HepG2 (cell line): ENCODE measurements around the gene MAPK7. TPM values are rescaled to one million over a fixed set of nuclear protein-coding genes. Genes with fewer than 3 reads are reported as not detected.

Experiments used
- CBX1 ChIP-seq: IDR thresholded peaks from one replicate; pipeline ENCODE4 v1.6.1; 2016; ENCODE audit warnings: antibody characterized with exemption, low read depth
- CSRNP2 ChIP-seq: sonication (generic); formaldehyde crosslinking; conservative IDR thresholded peaks from 2 replicates; pipeline ENCODE4 v1.8.0; 2022; ENCODE audit warnings: low read depth, missing genetic modification reagents
- FIP1L1 ChIP-seq: fragments of 200-400 bp; formaldehyde crosslinking; IDR thresholded peaks from 2 replicates; pipeline ENCODE4 v1.6.1; 2018; ENCODE audit warnings: low read depth, mild to moderate bottlenecking, low read length, moderate library complexity, borderline replicate concordance; ENCODE audit not compliant: insufficient read depth
- FOXP1 ChIP-seq, 2 experiments: fragments of 450-650 bp in 1 of 2; IDR thresholded peaks; 2 replicates each; pipeline ENCODE4 v1.6.1; 2017 to 2018; ENCODE audit warnings: antibody characterized with exemption in 1 of 2
- HES4 ChIP-seq: sonication (generic); formaldehyde crosslinking; IDR thresholded peaks from 2 replicates; pipeline ENCODE4 v1.9.0; 2021; ENCODE audit warnings: mild to moderate bottlenecking, missing genetic modification reagents, borderline replicate concordance
- HMGXB4 ChIP-seq, 2 experiments: sonication (generic) in 1 of 2; formaldehyde crosslinking in 1 of 2; IDR thresholded peaks; 2 replicates each; pipeline versions ENCODE4 v1.4.0 to v1.6.1; 2018 to 2020; ENCODE audit warnings: missing genetic modification reagents in 2 of 2, borderline replicate concordance in 1 of 2, low read depth in 1 of 2, mild to moderate bottlenecking in 1 of 2, missing biosample characterization in 1 of 2
- MAZ ChIP-seq, 2 experiments: sonication (generic) in 1 of 2; formaldehyde crosslinking in 1 of 2; IDR thresholded peaks; 2 replicates each; pipeline versions ENCODE4 v1.5.0 to v1.6.1; 2012 to 2020; ENCODE audit warnings: low read depth in 2 of 2, mild to moderate bottlenecking in 2 of 2, borderline replicate concordance in 1 of 2, improper control_type of control experiment in 1 of 2, low read length in 1 of 2, missing genetic modification reagents in 1 of 2, moderate library complexity in 1 of 2
- NFIC ChIP-seq: IDR thresholded peaks from 2 replicates; pipeline ENCODE4 v1.6.1; 2012; ENCODE audit warnings: mild to moderate bottlenecking, low read length, inconsistent platforms
- POLR2G ChIP-seq: fragments of 200-400 bp; formaldehyde crosslinking; IDR thresholded peaks from 2 replicates; pipeline ENCODE4 v1.6.1; 2018; ENCODE audit warnings: mild to moderate bottlenecking, low read depth, low read length, moderate library complexity
- REPIN1 ChIP-seq: sonication (generic); formaldehyde crosslinking; IDR thresholded peaks from 2 replicates; pipeline ENCODE4 v1.8.0; 2022; ENCODE audit warnings: missing genetic modification reagents, low read depth, mild to moderate bottlenecking, borderline replicate concordance
- SAFB2 ChIP-seq: sonication (generic); formaldehyde crosslinking; IDR thresholded peaks from 2 replicates; pipeline ENCODE4 v1.5.1; 2020; ENCODE audit warnings: missing genetic modification reagents, low read depth, mild to moderate bottlenecking, borderline replicate concordance
- ZNF24 ChIP-seq: fragments of 450-650 bp; IDR thresholded peaks from 2 replicates; pipeline ENCODE4 v1.6.1; 2017; ENCODE audit warnings: antibody characterized with exemption, mild to moderate bottlenecking
- ZNF30 ChIP-seq: sonication (generic); formaldehyde crosslinking; IDR thresholded peaks from 2 replicates; pipeline ENCODE4 v1.5.0; 2020; ENCODE audit warnings: mild to moderate bottlenecking, missing genetic modification reagents
- ZNF431 ChIP-seq: sonication (generic); formaldehyde crosslinking; IDR thresholded peaks from 2 replicates; pipeline ENCODE4 v1.9.0; 2022; ENCODE audit warnings: missing genetic modification reagents, low read depth, mild to moderate bottlenecking, borderline replicate concordance
- ZNF552 ChIP-seq: sonication (generic); formaldehyde crosslinking; IDR thresholded peaks from 2 replicates; pipeline ENCODE4 v1.9.0; 2022; ENCODE audit warnings: missing genetic modification reagents, mild to moderate bottlenecking, borderline replicate concordance
- ZNF563 ChIP-seq: sonication (generic); formaldehyde crosslinking; IDR thresholded peaks from 2 replicates; pipeline ENCODE4 v1.8.0; 2022; ENCODE audit warnings: mild to moderate bottlenecking, moderate library complexity, missing genetic modification reagents
- ZNF570 ChIP-seq: sonication (generic); formaldehyde crosslinking; IDR thresholded peaks from 2 replicates; pipeline ENCODE4 v1.4.0; 2020; ENCODE audit warnings: mild to moderate bottlenecking, missing genetic modification reagents, borderline replicate concordance
- ZNF672 ChIP-seq: sonication (generic); formaldehyde crosslinking; IDR thresholded peaks from 2 replicates; pipeline ENCODE4 v1.8.1; 2022; ENCODE audit warnings: missing genetic modification reagents
- ZNF740 ChIP-seq: sonication (generic); formaldehyde crosslinking; IDR thresholded peaks from 2 replicates; pipeline ENCODE4 v1.4.0; 2020; ENCODE audit warnings: missing genetic modification reagents
- ZNF746 ChIP-seq: sonication (generic); formaldehyde crosslinking; IDR thresholded peaks from 2 replicates; pipeline ENCODE4 v1.8.0; 2022; ENCODE audit warnings: mild to moderate bottlenecking, missing genetic modification reagents
- ZNF766 ChIP-seq: sonication (generic); formaldehyde crosslinking; IDR thresholded peaks from 2 replicates; pipeline ENCODE4 v1.5.0; 2020; ENCODE audit warnings: missing genetic modification reagents, borderline replicate concordance
- ZSCAN25 ChIP-seq: sonication (generic); formaldehyde crosslinking; IDR thresholded peaks from 2 replicates; pipeline ENCODE4 v1.8.0; 2022; ENCODE audit warnings: mild to moderate bottlenecking, missing genetic modification reagents
- polyA plus RNA-seq, 8 experiments: library from polyadenylated mRNA; depleted of rRNA in 3 of 8; stranded (reverse) in 7 of 8; unstranded in 1 of 8; fragments of >200 nt; fragmentation: Illumina TruSeq in 4 of 8; extraction: Trizol in 4 of 8; gene quantifications; 2 replicates each; pipeline versions ENCODE4 v1.2.1 to v1.2.3, GENCODE V29; 2011 to 2016; ENCODE audit warnings: low read depth in 4 of 8, missing spikeins in 1 of 8, mixed read lengths in 1 of 8; ENCODE audit not compliant: insufficient read depth in 1 of 8
- total RNA-seq, 5 experiments: library from RNA; depleted of rRNA; stranded (reverse); fragments of >200 nt; fragmentation: Illumina TruSeq; extraction: Trizol; gene quantifications; 2 replicates each; pipeline ENCODE4 v1.2.3, GENCODE V29; 2016; ENCODE audit warnings: low read depth in 1 of 5

Gene MAPK7
- total and polyA plus RNA-seq, 2 of the 13 experiments (the other 11 are each of a cell fraction or from before 2014, with no cell fraction given): 2.9 to 5.9 TPM

- TF ChIP-seq FOXP1 (IDR thresholded peaks at IDR 0.05) (no peak), FOXP1 (CRISPR knock-in tag; IDR thresholded peaks at IDR 0.05) (peak; percentile 18; the same call in 1 of the 2 replicates), ZNF563 (CRISPR knock-in tag) (no peak), HMGXB4 (CRISPR knock-in tag; IDR thresholded peaks at IDR 0.05; ENCODE audit: borderline replicate concordance in 1 of 2, low read depth in 1 of 2) (peak; percentile 74 to 86; a peak in 3 of 4 replicates), ZNF746 (CRISPR knock-in tag) (no peak), ZNF570 (CRISPR knock-in tag) (no peak), MAZ (IDR thresholded peaks at IDR 0.05; ENCODE audit: borderline replicate concordance, low read depth, low read length) (no peak), MAZ (CRISPR knock-in tag; IDR thresholded peaks at IDR 0.05; ENCODE audit: low read depth) (no peak), ZSCAN25 (CRISPR knock-in tag) (0 out of 2 replicates have a peak, but pooled peaks have one; percentile 43), CBX1 (no peak), ZNF740 (CRISPR knock-in tag) (no peak), REPIN1 (CRISPR knock-in tag) (peak; percentile 83), POLR2G (peak; percentile 54), NFIC (0 out of 2 replicates have a peak, but pooled peaks have one; percentile 24), ZNF30 (no peak), ZNF672 (no peak), HES4 (CRISPR knock-in tag) (no peak; the same call in 1 of the 2 replicates), ZNF552 (CRISPR knock-in tag) (no peak), ZNF24 (no peak), ZNF431 (no peak), ZNF766 (CRISPR knock-in tag) (peak; percentile 90; the same call in 1 of the 2 replicates), SAFB2 (CRISPR knock-in tag) (no peak), FIP1L1 (no peak), CSRNP2 (no peak)
Observed at GRCh38 chr17:19338031-19338990, 40.0 kb upstream of the MAPK7 start (continued).
